COR-L47 (cell line): ENCODE results near the gene NHLRC4.
A peak's percentile ranks its signal among the peaks of the same experiment; 100 is the strongest.

Source experiments
- DNase-seq: peaks from one replicate; lab custom pipeline; 2025; lab: John Stamatoyannopoulos, UW

The NHLRC4 gene

GRCh38 chr16:567373-568256 is 810 bp downstream of the NHLRC4 start:
- no peak for DNase-seq

GRCh38 chr16:568401-569258 is 1.8 kb downstream of the NHLRC4 start:
- no peak for DNase-seq

- DNase-seq = peak; percentile 44
Measured at GRCh38 chr16:569445-570254, 2.8 kb downstream of the NHLRC4 start, which contains the start of gene PIGQ. Gene PIGQ (plus strand): TSS chr16:569968. CDS start chr16:574075, 4,107 bp downstream.

DNA sequence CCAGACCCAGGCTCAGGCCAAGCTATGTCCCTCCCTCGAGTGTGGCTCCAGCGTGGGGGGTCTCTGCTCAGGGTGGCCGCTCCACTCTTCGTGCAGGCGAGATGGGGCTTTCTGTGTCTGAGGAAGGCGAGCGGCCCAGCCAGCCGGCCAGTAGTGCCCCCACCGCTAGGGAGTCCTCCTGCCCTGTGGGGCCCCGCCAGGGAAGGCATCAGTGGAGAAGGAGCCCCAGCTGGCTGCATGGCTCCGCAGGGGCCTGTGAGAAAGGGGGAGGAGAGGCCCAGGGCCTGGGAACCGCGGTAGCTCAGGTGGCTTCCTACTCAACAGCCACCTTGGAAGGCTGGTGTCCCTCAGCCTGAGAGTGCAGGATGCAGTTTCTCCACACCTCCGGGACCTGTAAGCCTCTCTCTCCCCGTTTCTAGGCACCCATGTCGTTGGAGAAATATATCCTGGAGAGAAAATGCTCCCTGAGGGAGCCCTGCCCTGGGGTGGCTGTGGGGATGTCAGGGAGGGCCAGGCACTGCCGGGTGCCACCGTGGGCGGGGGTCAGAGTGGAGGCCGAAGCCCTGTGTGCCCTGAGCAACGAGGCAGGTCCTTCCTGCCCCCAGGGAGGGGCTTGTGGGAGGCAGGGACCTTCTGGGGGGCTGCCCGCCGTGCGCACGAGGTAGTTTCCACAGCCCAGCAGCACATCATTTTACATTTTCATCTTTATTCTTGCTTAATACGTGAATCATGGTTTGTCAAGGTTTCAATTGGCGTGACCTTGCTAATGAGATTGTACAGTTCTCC is 6.3 kb downstream of the NHLRC4 start:
- no peak for DNase-seq

- no peak for DNase-seq
Measured at GRCh38 chr16:574021-574760, 7.4 kb downstream of the NHLRC4 start.

- no peak for DNase-seq
Measured at GRCh38 chr16:575354-576196, 8.8 kb downstream of the NHLRC4 start.

GRCh38 chr16:576197-576822 is 9.5 kb downstream of the NHLRC4 start:
- no peak for DNase-seq

GRCh38 chr16:576823-577201 is 10.0 kb downstream of the NHLRC4 start:
- no peak for DNase-seq

- DNase-seq = no peak
Measured at GRCh38 chr16:577796-578195, 11.0 kb downstream of the NHLRC4 start.

- DNase-seq = no peak
Measured at GRCh38 chr16:578232-578869, 11.5 kb downstream of the NHLRC4 start.

DNA sequence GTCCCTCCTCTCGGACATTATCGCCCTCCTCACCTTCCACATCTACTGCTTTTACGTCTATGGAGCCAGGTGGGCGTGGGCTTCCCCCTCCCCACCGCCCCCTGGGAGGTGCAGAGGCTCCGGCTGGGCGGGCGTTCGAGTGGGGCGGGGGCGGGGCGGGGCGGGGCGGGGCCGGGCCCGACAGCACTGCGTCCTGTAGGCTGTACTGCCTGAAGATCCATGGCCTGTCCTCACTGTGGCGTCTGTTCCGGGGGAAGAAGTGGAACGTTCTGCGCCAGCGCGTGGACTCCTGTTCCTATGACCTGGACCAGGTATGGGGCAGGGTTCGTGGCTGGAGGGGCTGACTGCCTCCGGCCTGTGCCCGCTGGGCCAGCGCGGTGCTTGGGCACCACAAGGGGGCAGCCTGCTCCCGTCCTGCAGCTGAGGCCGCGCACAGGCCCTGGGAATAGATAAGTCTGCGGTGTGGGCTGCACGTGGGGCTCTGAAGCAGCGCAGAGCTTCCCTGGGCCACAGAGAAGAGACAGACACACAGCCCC is 12.1 kb downstream of the NHLRC4 start:
- DNase-seq = no peak

DNA sequence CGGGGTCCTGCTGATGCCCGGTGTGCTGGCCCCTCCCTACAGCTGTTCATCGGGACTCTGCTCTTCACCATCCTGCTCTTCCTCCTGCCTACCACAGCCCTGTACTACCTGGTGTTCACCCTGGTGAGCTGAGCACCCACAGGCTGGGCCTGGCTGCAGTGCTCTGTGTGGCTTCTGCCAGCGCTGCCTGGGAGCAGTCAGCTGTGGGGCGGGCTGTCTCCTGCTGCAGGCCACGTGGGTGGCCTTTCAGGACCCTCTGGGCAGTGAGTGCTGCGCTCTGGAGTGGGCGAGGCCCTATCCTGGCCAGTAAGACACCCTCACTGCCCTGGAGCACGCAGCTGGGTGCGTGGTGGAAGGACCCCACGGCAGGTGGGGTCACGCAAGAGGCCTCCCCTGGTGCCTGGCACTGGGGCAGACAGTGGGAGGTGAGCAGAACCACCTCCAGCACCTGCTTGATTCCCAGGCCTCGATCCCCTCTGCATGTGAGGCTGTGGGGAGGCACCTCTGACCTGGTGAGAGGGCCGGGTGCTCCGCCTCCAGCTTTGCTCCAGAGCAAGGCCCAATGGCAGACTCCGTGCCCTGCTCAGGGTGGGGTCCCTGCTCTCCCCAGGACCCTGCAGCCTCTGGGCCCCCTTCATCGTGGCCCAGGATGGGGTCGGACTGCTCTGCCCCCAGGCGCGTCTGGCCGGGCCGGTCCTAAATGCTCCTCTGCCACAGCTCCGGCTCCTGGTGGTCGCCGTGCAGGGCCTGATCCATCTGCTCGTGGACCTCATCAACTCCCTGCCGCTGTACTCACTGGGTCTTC is 13.5 kb downstream of the NHLRC4 start:
- no peak for DNase-seq

GRCh38 chr16:580946-581498 is 14.2 kb downstream of the NHLRC4 start:
- no peak for DNase-seq

GRCh38 chr16:582218-582613 is 15.4 kb downstream of the NHLRC4 start:
- DNase-seq = no peak

- no peak for DNase-seq
Measured at GRCh38 chr16:582614-583331, 16.0 kb downstream of the NHLRC4 start.

GRCh38 chr16:583470-583814 is 16.6 kb downstream of the NHLRC4 start:
- DNase-seq = no peak
